GM12891 (cell line): ENCODE results near the gene B3GNT8.

ENCODE experiments used
- PAX5 ChIP-seq: IDR thresholded peaks from 2 replicates; pipeline ENCODE4 v1.6.1; 2011; ENCODE audit warnings: low read length, moderate library complexity, mild to moderate bottlenecking; ENCODE audit not compliant: insufficient read depth, severe bottlenecking
- POLR2A ChIP-seq: IDR thresholded peaks from 2 replicates; pipeline ENCODE4 v1.6.1; 2011; ENCODE audit warnings: low read depth, low read length, control low read depth
- TAF1 ChIP-seq: IDR thresholded peaks from 2 replicates; pipeline ENCODE4 v1.6.1; 2011; ENCODE audit warnings: low read depth, low read length, control low read depth

GRCh38 chr19:41395355-41395754, 31.8 kb downstream of the B3GNT8 start:
- TF ChIP-seq POLR2A (no peak), PAX5 (no peak), TAF1 (no peak)
